Left ventricle myocardium inferior (tissue), 1 donor: Measurements from ENCODE around the gene NFIA. TPM values are rescaled to one million over a fixed set of nuclear protein-coding genes. Genes with fewer than 3 reads are reported as not detected.

ENCODE experiments used
- DNase-seq: peaks from one replicate; pipeline ENCODE4 v3.0.0-alpha.2; 2020
- H3K27ac ChIP-seq: fragments of 200-600 bp; replicated peaks from 2 replicates; pipeline ENCODE4 v1.8.0; 2021
- H3K27me3 ChIP-seq: fragments of 200-600 bp; 2 replicates; pipeline ENCODE4 v1.8.0; 2021; ENCODE audit warnings: low read depth
- H3K36me3 ChIP-seq: fragments of 200-600 bp; 2 replicates; pipeline ENCODE4 v1.8.0; 2021
- H3K4me1 ChIP-seq: fragments of 200-600 bp; 2 replicates; pipeline ENCODE4 v1.8.0; 2021
- H3K4me3 ChIP-seq: fragments of 200-600 bp; 2 replicates; pipeline ENCODE4 v1.8.0; 2021; ENCODE audit warnings: mild to moderate bottlenecking, moderate library complexity
- H3K9me3 ChIP-seq: fragments of 200-600 bp; replicated peaks from 2 replicates; pipeline ENCODE4 v1.8.0; 2021
- CTCF ChIP-seq: fragments of 200-600 bp; IDR thresholded peaks from 2 replicates; pipeline ENCODE4 v1.8.0; 2021; ENCODE audit warnings: antibody characterized with exemption, mild to moderate bottlenecking, borderline replicate concordance
- intact Hi-C: fragments of 100-400 bp; cut with micrococcal nuclease; formaldehyde crosslinking; loops from one replicate; pipeline ENCODE4 v1.11.0; 2022
- total RNA-seq: library from RNA; stranded (reverse); fragmentation: NEBNext Ultra II Directional; extraction: Animal tissue kit (Norgen Biotek cat#: 25700); gene quantifications from one replicate; pipeline ENCODE4 v1.2.1, GENCODE V29; 2021
- donor health status: DM: no; HTN: yes; CAD: no; lungs with severe emphysema.

The NFIA gene
- total RNA-seq, 1 donor from 2014 or later = 90.2 TPM

GRCh38 chr1:61083807-61084440, 1.6 kb downstream of the NFIA start:
- Histone ChIP-seq H3K36me3 (peaks cover 10% of the 10 kb centered on the region), H3K9me3 (no peaks in the 10 kb centered on the region), H3K27me3 (no peaks in the 10 kb centered on the region), H3K4me1 (peaks cover 88% of the 10 kb centered on the region), H3K27ac (peak overlapping the region; percentile 98), H3K4me3 (peak overlapping the region; percentile 88)
- intact Hi-C loops = loop anchor here (10.0 kb wide), 1 partner anchor 251 kb away; no protein-coding TSS in a partner anchor
- TF ChIP-seq CTCF = no peak
- no peak for DNase-seq

GRCh38 chr1:61084491-61085031, 2.2 kb downstream of the NFIA start:
- H3K4me1 ChIP-seq = peaks cover 88% of the 10 kb centered on the region
- no peak for DNase-seq
- TF ChIP-seq CTCF = no peak
- intact Hi-C loops = loop anchor here (10.0 kb wide), 1 partner anchor 250 kb away; no protein-coding TSS in a partner anchor
- peak overlapping the region; percentile 88 for H3K4me3 ChIP-seq
- no peaks in the 10 kb centered on the region for H3K9me3 ChIP-seq
- peak overlapping the region; percentile 98 for H3K27ac ChIP-seq
- peaks cover 15% of the 10 kb centered on the region for H3K36me3 ChIP-seq
- H3K27me3 ChIP-seq = no peaks in the 10 kb centered on the region

GRCh38 chr1:61085206-61085982, 3.0 kb downstream of the NFIA start:
- peaks cover 89% of the 10 kb centered on the region for H3K4me1 ChIP-seq
- no peak for TF ChIP-seq CTCF
- no peaks in the 10 kb centered on the region for H3K27me3 ChIP-seq
- H3K36me3 ChIP-seq = peaks cover 15% of the 10 kb centered on the region
- no peak for DNase-seq
- peak overlapping the region; percentile 98 for H3K27ac ChIP-seq
- H3K4me3 ChIP-seq = peak overlapping the region; percentile 88
- no peaks in the 10 kb centered on the region for H3K9me3 ChIP-seq
- intact Hi-C loops = loop anchor here (10.0 kb wide), 1 partner anchor 249 kb away; no protein-coding TSS in a partner anchor

- Histone ChIP-seq H3K4me3 (peak overlapping the region; percentile 88), H3K27me3 (no peaks in the 10 kb centered on the region), H3K27ac (peak overlapping the region; percentile 98), H3K4me1 (peaks cover 89% of the 10 kb centered on the region), H3K9me3 (no peaks in the 10 kb centered on the region), H3K36me3 (peaks cover 15% of the 10 kb centered on the region)
- DNase-seq = no peak
- intact Hi-C loops = loop anchor here (10.0 kb wide), 1 partner anchor 249 kb away; no protein-coding TSS in a partner anchor
- TF ChIP-seq CTCF = no peak
Measured at GRCh38 chr1:61085983-61086644, 3.8 kb downstream of the NFIA start.

GRCh38 chr1:61087571-61087970, 5.2 kb downstream of the NFIA start:
- H3K36me3 ChIP-seq = peaks cover 15% of the 10 kb centered on the region
- H3K9me3 ChIP-seq = no peaks in the 10 kb centered on the region
- peaks cover 94% of the 10 kb centered on the region for H3K4me1 ChIP-seq
- TF ChIP-seq CTCF = no peak
- intact Hi-C loops = loop anchor here (10.0 kb wide), 1 partner anchor 247 kb away; no protein-coding TSS in a partner anchor
- peak overlapping the region; percentile 98 for H3K27ac ChIP-seq
- DNase-seq = no peak
- H3K27me3 ChIP-seq = no peaks in the 10 kb centered on the region
- H3K4me3 ChIP-seq = peak overlapping the region; percentile 88
